OCI-LY1 (cell line): Measurements from ENCODE around the gene DCTD.

Experiments used
- H2AFZ ChIP-seq: fragments of 200-600 bp; sonication (generic), shearing (Covaris generic); 2 replicates; pipeline ENCODE4 v1.6.0; 2014; ENCODE audit warnings: antibody characterized with exemption, mild to moderate bottlenecking, low read length
- H3F3A ChIP-seq: fragments of 200-600 bp; sonication (generic), shearing (Covaris generic); 2 replicates; pipeline ENCODE4 v1.6.0; 2014; ENCODE audit warnings: mild to moderate bottlenecking, antibody characterized with exemption, low read length, moderate library complexity; ENCODE audit not compliant: insufficient read depth
- H3K27ac ChIP-seq: fragments of 200-600 bp; sonication (generic); 2 replicates; pipeline ENCODE4 v1.5.1; 2014; ENCODE audit warnings: low read length, mixed run types, mild to moderate bottlenecking, low read depth; ENCODE audit not compliant: poor library complexity, severe bottlenecking
- H3K27me3 ChIP-seq: fragments of 200-600 bp; sonication (generic); 2 replicates; pipeline ENCODE4 v1.6.0; 2014; ENCODE audit warnings: antibody characterized with exemption, mild to moderate bottlenecking, low read length, moderate library complexity; ENCODE audit not compliant: insufficient read depth
- H3K36me3 ChIP-seq: fragments of 200-600 bp; sonication (generic); 2 replicates; pipeline ENCODE4 v1.6.1; 2014; ENCODE audit warnings: mild to moderate bottlenecking, antibody characterized with exemption, low read length, moderate library complexity, mixed read lengths; ENCODE audit not compliant: insufficient read depth
- H3K4me1 ChIP-seq: fragments of 200-600 bp; sonication (generic); 2 replicates; pipeline ENCODE4 v1.5.1; 2014; ENCODE audit warnings: mild to moderate bottlenecking, low read length, moderate library complexity; ENCODE audit not compliant: insufficient read depth, severe bottlenecking
- H3K4me2 ChIP-seq: fragments of 200-600 bp; sonication (generic), shearing (Covaris generic); 2 replicates; pipeline ENCODE4 v1.6.1; 2014; ENCODE audit warnings: low read length
- H3K4me3 ChIP-seq: fragments of 200-600 bp; sonication (generic); 2 replicates; pipeline ENCODE4 v1.5.1; 2014; ENCODE audit warnings: low read length, low read depth, mild to moderate bottlenecking, mixed read lengths; ENCODE audit not compliant: poor library complexity, severe bottlenecking
- H3K79me2 ChIP-seq: fragments of 200-600 bp; shearing (Covaris generic); 2 replicates; pipeline ENCODE4 v1.6.1; 2016; ENCODE audit warnings: mixed run types, low read length, mixed read lengths; ENCODE audit not compliant: insufficient read depth
- H3K9ac ChIP-seq: fragments of 200-600 bp; sonication (generic), shearing (Covaris generic); 2 replicates; pipeline ENCODE4 v1.6.1; 2014; ENCODE audit warnings: mild to moderate bottlenecking, low read length, mixed read lengths
- H3K9me2 ChIP-seq: fragments of 200-600 bp; sonication (generic), shearing (Covaris generic); 2 replicates; pipeline ENCODE4 v1.6.1; 2014; ENCODE audit warnings: low read depth, mild to moderate bottlenecking, low read length, mixed read lengths
- H3K9me3 ChIP-seq: fragments of 200-600 bp; shearing (Covaris generic); 2 replicates; pipeline ENCODE4 v1.6.1; 2014; ENCODE audit warnings: low read length, mixed read lengths
- H4K20me1 ChIP-seq: fragments of 200-600 bp; sonication (generic), shearing (Covaris generic); 2 replicates; pipeline ENCODE4 v1.6.0; 2016; ENCODE audit warnings: mild to moderate bottlenecking, low read length; ENCODE audit not compliant: insufficient read depth
- CTCF ChIP-seq: fragments of 200-600 bp; sonication (generic), shearing (Covaris generic); IDR thresholded peaks from 2 replicates; pipeline ENCODE4 v1.5.1; 2017; ENCODE audit warnings: mild to moderate bottlenecking, antibody characterized with exemption, low read length, moderate library complexity, mixed read lengths
- EZH2 ChIP-seq: fragments of 200-600 bp; sonication (generic), shearing (Covaris generic); IDR thresholded peaks from 2 replicates; pipeline ENCODE4 v1.8.0; 2017; ENCODE audit warnings: borderline replicate concordance, mixed run types, mild to moderate bottlenecking, antibody characterized with exemption, low read length, moderate library complexity, mixed read lengths

DCTD gene

GRCh38 chr4:182842759-182843390, 74.3 kb downstream of the DCTD start:
- Histone ChIP-seq H3K36me3 (no peaks in the 10 kb centered on the region), H3K4me2 (no peak overlapping the region), H3K9me2 (no peaks in the 10 kb centered on the region), H3F3A (no peaks in the 10 kb centered on the region), H3K79me2 (no peaks in the 10 kb centered on the region), H3K27ac (no peak overlapping the region), H2AFZ (no peak overlapping the region), H4K20me1 (no peaks in the 10 kb centered on the region), H3K27me3 (no peaks in the 10 kb centered on the region; the same call in 1 of the 2 replicates), H3K4me1 (no peaks in the 10 kb centered on the region), H3K9ac (no peak overlapping the region), H3K4me3 (no peak overlapping the region), H3K9me3 (no peaks in the 10 kb centered on the region)
- TF ChIP-seq EZH2 (no peak), CTCF (no peak)

- H3K4me3 ChIP-seq = no peak overlapping the region
- no peaks in the 10 kb centered on the region for H3K4me1 ChIP-seq
- H3K36me3 ChIP-seq = no peaks in the 10 kb centered on the region
- H3K9me3 ChIP-seq = no peaks in the 10 kb centered on the region
- no peak overlapping the region for H3K9ac ChIP-seq
- no peaks in the 10 kb centered on the region for H3F3A ChIP-seq
- H3K27ac ChIP-seq = no peak overlapping the region
- H4K20me1 ChIP-seq = no peaks in the 10 kb centered on the region
- no peaks in the 10 kb centered on the region; the same call in 1 of the 2 replicates for H3K27me3 ChIP-seq
- no peak overlapping the region for H3K4me2 ChIP-seq
- no peaks in the 10 kb centered on the region for H3K9me2 ChIP-seq
- H2AFZ ChIP-seq = no peak overlapping the region
- TF ChIP-seq CTCF (no peak), EZH2 (no peak)
- H3K79me2 ChIP-seq = no peaks in the 10 kb centered on the region
These were observed 75.0 kb downstream of the DCTD start for GRCh38 chr4:182842104-182842600.

- no peaks in the 10 kb centered on the region; the same call in 1 of the 2 replicates for H3K27me3 ChIP-seq
- H3K4me1 ChIP-seq = no peaks in the 10 kb centered on the region
- no peaks in the 10 kb centered on the region for H3K9me2 ChIP-seq
- H3K79me2 ChIP-seq = no peaks in the 10 kb centered on the region
- no peaks in the 10 kb centered on the region for H4K20me1 ChIP-seq
- H3K36me3 ChIP-seq = no peaks in the 10 kb centered on the region
- H3K4me3 ChIP-seq = no peak overlapping the region
- no peak overlapping the region for H3K9ac ChIP-seq
- H3K27ac ChIP-seq = no peak overlapping the region
- no peak for TF ChIP-seq EZH2
- TF ChIP-seq CTCF = no peak
- no peak overlapping the region for H3K4me2 ChIP-seq
- no peaks in the 10 kb centered on the region for H3F3A ChIP-seq
- no peak overlapping the region for H2AFZ ChIP-seq
- no peaks in the 10 kb centered on the region for H3K9me3 ChIP-seq
These were observed 77.1 kb downstream of the DCTD start for GRCh38 chr4:182840108-182840507.
